RWPE2 (cell line): ENCODE measurements around the gene MYOF.

Experiments used
- ATAC-seq: fragments of 200-7000 bp; cut with Tn5 transposase; 3 replicates; pipeline ENCODE4 v1.9.1; 2021; ENCODE audit warnings: low read depth
- DNase-seq: peaks from one replicate; pipeline ENCODE4 v3.0.0-alpha.2; 2020; ENCODE audit warnings: low spot score
- H3K27ac ChIP-seq: fragments of 450-650 bp; 2 replicates; pipeline ENCODE4 v1.5.1; 2017; ENCODE audit warnings: mild to moderate bottlenecking; ENCODE audit not compliant: poor library complexity, severe bottlenecking
- H3K27me3 ChIP-seq: fragments of 250-450 bp; sonication (Bioruptor Pico); 2 replicates; pipeline ENCODE4 v1.5.1; 2021; ENCODE audit warnings: mild to moderate bottlenecking, moderate library complexity; ENCODE audit not compliant: insufficient read depth, poor library complexity, severe bottlenecking
- H3K36me3 ChIP-seq: fragments of 250-450 bp; sonication (Bioruptor Pico); 2 replicates; pipeline ENCODE4 v1.5.1; 2020; ENCODE audit warnings: low read depth, mild to moderate bottlenecking, moderate library complexity
- H3K4me1 ChIP-seq: fragments of 250-450 bp; sonication (Bioruptor Pico); 2 replicates; pipeline ENCODE4 v1.5.1; 2021; ENCODE audit warnings: mild to moderate bottlenecking, moderate library complexity; ENCODE audit not compliant: insufficient read depth, poor library complexity, severe bottlenecking
- H3K4me3 ChIP-seq: fragments of 250-450 bp; sonication (Bioruptor Pico); 2 replicates; pipeline ENCODE4 v1.5.1; 2021; ENCODE audit warnings: mild to moderate bottlenecking, moderate library complexity; ENCODE audit not compliant: severe bottlenecking
- H3K9me3 ChIP-seq: fragments of 250-450 bp; sonication (Bioruptor Pico); 2 replicates; pipeline ENCODE4 v1.5.1; 2021; ENCODE audit warnings: mild to moderate bottlenecking, moderate library complexity; ENCODE audit not compliant: severe bottlenecking
- CTCF ChIP-seq: fragments of 450-650 bp; IDR thresholded peaks from one replicate; pipeline ENCODE4 v1.5.1; 2017; ENCODE audit warnings: mild to moderate bottlenecking, moderate library complexity; ENCODE audit not compliant: poor library complexity, severe bottlenecking

MYOF gene

GRCh38 chr10:93280121-93280698 is 201.9 kb downstream of the MYOF start:
- no peak for DNase-seq
- Histone ChIP-seq H3K36me3 (no peaks in the 10 kb centered on the region), H3K27me3 (no peaks in the 10 kb centered on the region), H3K4me1 (no peaks in the 10 kb centered on the region), H3K27ac (no peak overlapping the region), H3K4me3 (no peak overlapping the region), H3K9me3 (no peaks in the 10 kb centered on the region)
- ATAC-seq = no peak
- no peak for TF ChIP-seq CTCF

- no peaks in the 10 kb centered on the region for H3K9me3 ChIP-seq
- H3K36me3 ChIP-seq = no peaks in the 10 kb centered on the region
- H3K27ac ChIP-seq = no peak overlapping the region
- no peak overlapping the region for H3K4me3 ChIP-seq
- no peaks in the 10 kb centered on the region for H3K4me1 ChIP-seq
- no peak for DNase-seq
- TF ChIP-seq CTCF = no peak
- H3K27me3 ChIP-seq = no peaks in the 10 kb centered on the region
- no peak for ATAC-seq
Observed at GRCh38 chr10:93277360-93277759, 204.8 kb downstream of the MYOF start.

- no peak for DNase-seq
- Histone ChIP-seq H3K27me3 (no peaks in the 10 kb centered on the region), H3K27ac (no peak overlapping the region), H3K4me3 (no peak overlapping the region), H3K36me3 (no peaks in the 10 kb centered on the region), H3K9me3 (no peaks in the 10 kb centered on the region), H3K4me1 (no peaks in the 10 kb centered on the region)
- no peak for ATAC-seq
- no peak for TF ChIP-seq CTCF
Observed at GRCh38 chr10:93274419-93274818, 207.7 kb downstream of the MYOF start.

GRCh38 chr10:93272884-93273675 is 209.1 kb downstream of the MYOF start:
- ATAC-seq (no peak), DNase-seq (no peak)
- H3K27ac ChIP-seq = no peak overlapping the region
- no peaks in the 10 kb centered on the region for H3K27me3 ChIP-seq
- no peak for TF ChIP-seq CTCF
- no peaks in the 10 kb centered on the region for H3K4me1 ChIP-seq
- no peaks in the 10 kb centered on the region for H3K36me3 ChIP-seq
- no peak overlapping the region for H3K4me3 ChIP-seq
- H3K9me3 ChIP-seq = no peaks in the 10 kb centered on the region

DNA sequence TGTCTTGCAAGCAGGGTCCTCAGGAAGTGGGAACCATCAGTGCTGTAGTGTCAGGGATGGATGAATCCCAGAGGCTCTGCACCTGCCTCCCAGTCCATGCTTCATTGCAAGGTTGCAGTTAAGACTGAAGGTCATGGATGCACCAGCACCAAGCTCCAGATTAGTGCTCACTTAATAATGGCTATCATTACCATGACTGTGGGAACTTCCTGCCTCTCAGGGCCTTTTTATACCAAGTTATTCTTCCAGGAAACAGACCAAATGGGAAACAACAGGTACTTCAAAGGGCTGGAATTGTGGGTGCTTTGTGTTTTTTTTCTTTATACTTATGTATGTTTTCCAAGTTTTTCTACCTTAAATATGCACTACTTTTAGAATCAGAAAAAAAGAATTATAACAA is 210.8 kb downstream of the MYOF start:
- Histone ChIP-seq H3K36me3 (no peaks in the 10 kb centered on the region), H3K4me3 (no peak overlapping the region), H3K4me1 (no peaks in the 10 kb centered on the region), H3K27me3 (no peaks in the 10 kb centered on the region), H3K9me3 (no peaks in the 10 kb centered on the region), H3K27ac (no peak overlapping the region)
- no peak for TF ChIP-seq CTCF
- ATAC-seq = no peak
- no peak for DNase-seq
